Hepatocyte (in vitro differentiated cells): ENCODE results near the gene PAX4.

ENCODE experiments used
- CTCF ChIP-seq: fragments of 200-600 bp; sonication (generic); IDR thresholded peaks from 2 replicates; pipeline ENCODE4 v1.5.1; 2016; ENCODE audit warnings: antibody characterized with exemption, mild to moderate bottlenecking; ENCODE audit not compliant: poor library complexity
- EZH2phosphoT487 ChIP-seq: fragments of 200-600 bp; sonication (generic); IDR thresholded peaks from one replicate; pipeline ENCODE4 v1.6.1; 2018; ENCODE audit warnings: antibody characterized with exemption, mild to moderate bottlenecking, low read depth, moderate library complexity; ENCODE audit not compliant: unreplicated experiment, severe bottlenecking

GRCh38 chr7:127586346-127586745, 31.6 kb downstream of the PAX4 start:
- TF ChIP-seq CTCF (no peak), EZH2phosphoT487 (no peak)
